Measurements from ENCODE around the gene PERM1.
A peak's percentile ranks its signal among the peaks of the same experiment; 100 is the strongest.
"Not testable (repeated sequence)": the region's sequence is repeated elsewhere in the genome, so short reads cannot be mapped to it uniquely, and the experiment has no call there.

PERM1 gene, protein sequence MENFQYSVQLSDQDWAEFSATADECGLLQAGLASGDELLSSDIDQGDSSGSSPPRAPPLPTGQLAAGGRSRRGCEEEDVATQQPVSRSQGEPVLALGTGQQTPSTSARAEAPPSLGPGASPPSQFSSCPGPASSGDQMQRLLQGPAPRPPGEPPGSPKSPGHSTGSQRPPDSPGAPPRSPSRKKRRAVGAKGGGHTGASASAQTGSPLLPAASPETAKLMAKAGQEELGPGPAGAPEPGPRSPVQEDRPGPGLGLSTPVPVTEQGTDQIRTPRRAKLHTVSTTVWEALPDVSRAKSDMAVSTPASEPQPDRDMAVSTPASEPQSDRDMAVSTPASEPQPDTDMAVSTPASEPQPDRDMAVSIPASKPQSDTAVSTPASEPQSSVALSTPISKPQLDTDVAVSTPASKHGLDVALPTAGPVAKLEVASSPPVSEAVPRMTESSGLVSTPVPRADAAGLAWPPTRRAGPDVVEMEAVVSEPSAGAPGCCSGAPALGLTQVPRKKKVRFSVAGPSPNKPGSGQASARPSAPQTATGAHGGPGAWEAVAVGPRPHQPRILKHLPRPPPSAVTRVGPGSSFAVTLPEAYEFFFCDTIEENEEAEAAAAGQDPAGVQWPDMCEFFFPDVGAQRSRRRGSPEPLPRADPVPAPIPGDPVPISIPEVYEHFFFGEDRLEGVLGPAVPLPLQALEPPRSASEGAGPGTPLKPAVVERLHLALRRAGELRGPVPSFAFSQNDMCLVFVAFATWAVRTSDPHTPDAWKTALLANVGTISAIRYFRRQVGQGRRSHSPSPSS

DNA sequence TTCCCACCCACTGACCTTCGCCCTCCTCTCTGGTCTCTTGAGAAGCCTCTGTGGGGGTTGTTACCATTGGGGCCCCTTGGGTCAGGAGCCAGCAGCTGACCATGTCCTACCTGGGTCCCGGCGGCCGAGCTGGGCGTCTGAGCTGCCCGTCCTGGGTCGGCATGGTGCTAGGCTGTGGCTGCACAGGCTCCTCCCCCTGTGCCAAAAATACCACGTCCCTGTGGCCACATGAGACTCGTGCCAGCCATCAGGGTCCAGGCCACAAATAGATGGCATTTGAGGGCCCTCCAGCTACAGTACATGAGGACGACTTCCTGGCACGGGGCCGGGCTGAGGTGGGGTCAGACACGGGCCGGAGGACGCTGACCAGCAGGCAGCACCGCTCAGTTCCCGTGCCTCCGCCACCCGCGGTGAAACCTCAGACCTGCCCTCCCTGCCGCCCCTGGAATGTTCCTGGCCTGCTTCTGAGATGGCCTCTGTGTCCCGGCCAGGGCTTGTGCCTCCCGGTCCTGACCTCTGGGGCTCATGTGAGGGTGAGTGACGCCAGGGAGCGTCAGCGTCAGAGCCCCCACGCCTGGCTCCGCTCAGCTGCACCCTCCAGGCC is at the start of gene PERM1:
PERM1 (minus strand) TSS at position 139 of the 604 bp plus-strand sequence. CDS start 1,064 bp downstream, outside the sequence.
- no peak for DNase-seq (ENCODE audit: low read depth, low spot score)

DNA sequence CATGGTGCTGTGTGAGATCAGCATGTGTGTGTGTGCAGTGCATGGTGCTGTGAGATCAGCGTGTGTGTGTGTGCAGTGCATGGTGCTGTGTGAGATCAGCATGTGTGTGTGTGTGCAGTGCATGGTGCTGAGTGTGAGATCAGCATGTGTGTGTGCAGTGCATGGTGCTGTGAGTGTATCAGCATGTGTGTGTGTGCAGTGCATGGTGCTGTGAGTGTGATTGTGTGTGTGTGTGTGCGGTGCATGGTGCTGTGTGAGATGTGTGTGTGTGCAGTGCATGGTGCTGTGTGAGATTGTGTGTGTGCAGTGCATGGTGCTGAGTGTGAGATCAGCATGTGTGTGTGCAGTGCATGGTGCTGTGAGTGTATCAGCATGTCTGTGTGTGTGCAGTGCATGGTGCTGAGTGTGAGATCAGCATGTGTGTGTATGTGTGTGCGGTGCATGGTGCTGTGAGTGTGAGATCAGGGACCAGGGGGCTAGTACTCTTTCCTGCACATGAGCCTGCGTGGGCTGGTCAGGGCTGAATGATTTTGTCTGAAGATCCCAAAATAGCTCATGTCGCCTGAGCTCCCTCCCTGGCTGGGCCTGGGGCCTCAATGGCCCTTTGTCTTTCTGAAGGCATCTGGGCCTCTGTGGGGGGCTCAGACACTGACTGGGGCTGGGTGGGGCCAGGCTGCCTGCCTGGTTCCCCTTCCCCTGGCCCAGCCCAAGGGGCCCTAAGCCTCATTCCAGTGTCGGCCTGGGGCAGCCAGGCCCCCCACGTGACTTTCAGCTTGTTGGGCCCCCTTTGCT is 49.2 kb upstream of the PERM1 start:
- DNase-seq (ENCODE audit: low read depth, low spot score): not testable (repeated sequence)

DNA sequence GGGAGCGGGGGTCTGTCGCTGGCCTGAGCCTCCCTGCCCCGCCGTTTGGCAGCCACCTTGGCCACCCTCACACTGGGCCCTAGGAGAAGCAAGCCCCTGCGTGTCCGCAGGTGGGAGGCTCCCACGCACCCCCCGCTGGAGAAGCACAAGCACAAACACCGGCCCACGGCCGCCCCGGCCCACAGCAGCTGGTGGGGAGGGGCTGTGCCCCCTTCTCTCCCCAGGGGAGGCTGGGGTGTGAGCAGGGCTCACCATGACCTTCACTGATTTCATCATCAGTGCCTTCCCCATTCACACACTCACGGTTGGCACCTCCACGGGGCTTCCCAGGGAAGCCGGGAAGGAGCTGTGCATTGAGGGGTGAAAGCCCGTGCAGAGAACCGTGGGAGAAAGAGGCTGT is 45.9 kb upstream of the PERM1 start:
- DNase-seq (ENCODE audit: low read depth, low spot score): no peak

DNA sequence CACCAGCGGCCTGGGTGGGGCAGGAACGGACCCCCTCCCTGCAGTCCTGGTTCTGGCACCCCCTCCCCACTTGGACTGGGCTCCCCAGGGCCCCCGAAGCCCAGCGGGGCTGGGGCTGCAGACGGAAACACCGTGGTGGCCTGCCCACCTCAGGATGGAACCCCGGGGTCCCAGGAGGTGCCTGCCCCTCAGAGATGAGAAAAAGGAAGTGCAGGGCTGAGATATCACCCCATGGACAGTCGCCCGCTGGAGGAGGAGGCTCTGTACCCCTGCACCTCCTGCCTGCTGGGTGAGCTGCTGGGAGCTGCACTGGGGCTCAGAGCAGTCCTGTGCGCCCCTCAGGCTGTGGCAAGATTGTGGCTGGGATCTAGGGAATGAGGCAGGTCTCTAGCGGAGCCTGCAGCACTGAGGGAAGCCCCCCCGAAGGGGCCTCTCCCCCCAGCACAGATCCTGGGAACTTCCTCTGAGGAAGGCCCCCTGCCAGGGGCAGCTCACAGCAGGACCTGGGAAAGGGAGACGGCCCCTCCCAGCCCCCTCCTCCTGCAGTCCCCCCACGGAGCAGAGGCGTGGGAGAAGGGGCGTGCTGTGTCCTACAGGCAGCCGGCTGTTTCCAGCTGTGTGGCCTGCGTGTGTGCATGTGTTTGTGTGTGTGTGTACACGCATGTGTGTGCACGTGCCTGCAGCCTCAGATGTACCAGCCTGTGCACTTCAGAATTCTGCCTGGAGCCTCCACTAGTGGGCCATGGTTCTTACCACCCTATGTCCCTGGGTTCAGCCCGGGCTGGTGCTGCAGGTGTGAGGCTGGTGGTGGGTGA is 44.9 kb upstream of the PERM1 start:
- no peak for DNase-seq (ENCODE audit: low read depth, low spot score)

DNA sequence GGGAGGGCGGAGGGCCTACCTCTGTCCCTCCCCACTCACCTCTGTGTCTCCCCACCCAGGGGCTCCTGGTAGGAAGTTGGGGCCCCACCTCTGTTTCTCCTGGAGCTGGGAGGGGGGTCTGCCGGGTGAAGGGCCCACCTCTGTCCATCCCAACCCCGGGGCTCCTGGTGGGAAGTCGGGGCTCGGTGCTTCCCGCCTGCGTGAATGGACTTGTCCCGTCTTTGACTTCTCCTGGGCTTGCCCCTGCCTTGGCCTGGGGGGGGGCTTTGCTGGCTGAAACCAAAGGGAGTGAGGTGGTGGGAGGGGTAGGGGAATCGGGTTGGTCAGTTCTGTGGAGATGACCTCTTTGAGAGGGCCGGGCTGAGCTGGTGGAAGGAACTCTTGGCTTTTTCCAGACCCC is 43.8 kb upstream of the PERM1 start:
- DNase-seq (ENCODE audit: low read depth, low spot score): no peak

DNA sequence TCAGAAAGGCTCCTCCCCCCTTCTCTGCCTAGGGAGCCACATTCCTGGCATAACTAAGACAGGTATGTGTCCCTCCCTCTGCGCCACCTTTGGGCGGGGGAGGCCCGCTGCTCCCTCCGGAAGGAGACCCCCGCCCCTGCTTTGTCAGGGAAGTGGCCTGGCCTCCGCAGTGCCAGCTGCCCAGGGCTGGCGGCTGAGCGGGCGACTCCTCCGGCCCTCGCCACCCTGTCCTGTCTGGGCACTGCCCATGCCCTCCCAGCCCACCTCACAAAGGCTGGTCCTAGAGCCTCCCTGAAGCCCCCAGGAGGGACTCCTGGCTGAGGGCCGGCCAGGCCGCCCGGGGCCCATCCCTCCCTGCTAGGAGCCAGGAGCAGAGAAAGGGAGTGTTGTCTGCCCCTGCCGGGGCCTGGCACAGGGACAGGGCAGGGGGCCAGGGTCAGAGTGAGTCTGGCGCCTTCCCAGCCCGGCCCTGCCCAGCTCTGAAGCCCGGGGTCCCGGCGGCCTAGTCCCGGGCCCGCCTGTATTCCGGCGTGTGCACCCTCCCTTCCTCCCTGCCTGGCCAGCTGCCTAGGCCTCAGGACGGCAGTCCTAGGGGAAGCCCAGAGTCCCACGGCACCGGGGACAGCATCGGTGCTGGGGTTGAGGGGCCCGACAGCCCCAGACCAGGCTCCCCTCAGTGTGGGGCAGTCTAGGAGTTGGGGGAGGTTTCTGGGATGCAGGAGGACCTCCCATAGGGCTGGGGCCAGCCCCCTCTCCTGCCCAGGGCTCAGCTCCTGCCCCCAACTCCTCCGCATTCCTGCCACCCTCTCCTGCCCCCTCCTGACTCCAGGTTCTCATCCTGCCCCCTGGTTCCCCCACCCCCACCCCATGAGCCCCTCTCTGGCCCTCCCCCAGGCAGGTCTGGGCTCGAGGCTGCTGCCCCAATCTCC is 43.1 kb upstream of the PERM1 start:
- DNase-seq (ENCODE audit: low read depth, low spot score): peak; percentile 69

DNA sequence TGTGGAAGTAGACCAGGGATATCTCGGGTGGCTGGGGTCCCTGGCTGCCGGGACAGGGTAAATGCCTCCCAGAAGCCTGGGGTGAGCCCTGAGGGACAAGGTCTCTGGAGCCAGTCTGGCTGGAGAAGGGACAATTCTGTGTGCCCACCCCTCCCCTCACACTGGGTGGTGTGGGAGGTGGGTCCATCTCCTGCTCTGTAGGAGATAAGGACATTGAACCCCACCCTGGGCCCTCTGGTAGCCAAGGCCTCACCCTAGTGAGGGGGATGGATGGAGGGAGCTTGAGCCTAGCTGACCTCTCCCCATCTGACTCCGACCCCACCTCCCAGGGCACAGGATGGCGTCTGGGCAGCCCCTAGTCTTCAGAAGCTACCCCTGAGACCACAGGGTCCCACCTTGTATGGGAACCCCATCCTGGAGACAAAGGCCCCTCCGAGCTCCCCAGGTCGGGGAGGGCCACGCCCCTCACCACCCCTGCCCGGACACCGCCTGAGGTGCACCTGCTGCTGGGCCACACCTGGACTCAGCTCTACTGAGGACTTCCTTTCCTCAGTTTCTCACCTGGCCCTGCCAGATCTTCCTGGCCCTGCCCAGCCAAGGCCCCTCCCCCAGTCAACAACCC is 42.4 kb upstream of the PERM1 start:
- DNase-seq (ENCODE audit: low read depth, low spot score): no peak

DNA sequence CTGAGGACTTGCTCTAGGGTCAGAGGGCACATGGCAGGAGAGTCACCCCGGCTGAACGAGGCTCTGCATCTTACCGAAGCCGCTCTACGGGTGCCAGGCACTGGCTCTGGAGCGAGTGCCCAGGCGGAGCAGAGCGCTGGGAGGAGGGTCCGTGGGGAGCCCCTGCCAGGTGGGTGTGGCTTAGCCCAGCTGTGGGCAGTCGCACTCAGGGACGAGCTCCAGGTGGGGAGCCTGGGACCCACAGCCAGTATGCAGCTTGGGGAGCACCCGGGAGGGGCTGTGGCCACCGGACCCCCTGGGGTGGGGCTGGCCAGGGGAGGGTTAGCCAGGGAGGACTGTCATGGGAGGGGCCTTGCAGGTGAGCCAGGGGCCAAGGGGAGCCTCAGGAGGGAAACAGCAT is 41.8 kb upstream of the PERM1 start:
- no peak for DNase-seq (ENCODE audit: low read depth, low spot score)

DNA sequence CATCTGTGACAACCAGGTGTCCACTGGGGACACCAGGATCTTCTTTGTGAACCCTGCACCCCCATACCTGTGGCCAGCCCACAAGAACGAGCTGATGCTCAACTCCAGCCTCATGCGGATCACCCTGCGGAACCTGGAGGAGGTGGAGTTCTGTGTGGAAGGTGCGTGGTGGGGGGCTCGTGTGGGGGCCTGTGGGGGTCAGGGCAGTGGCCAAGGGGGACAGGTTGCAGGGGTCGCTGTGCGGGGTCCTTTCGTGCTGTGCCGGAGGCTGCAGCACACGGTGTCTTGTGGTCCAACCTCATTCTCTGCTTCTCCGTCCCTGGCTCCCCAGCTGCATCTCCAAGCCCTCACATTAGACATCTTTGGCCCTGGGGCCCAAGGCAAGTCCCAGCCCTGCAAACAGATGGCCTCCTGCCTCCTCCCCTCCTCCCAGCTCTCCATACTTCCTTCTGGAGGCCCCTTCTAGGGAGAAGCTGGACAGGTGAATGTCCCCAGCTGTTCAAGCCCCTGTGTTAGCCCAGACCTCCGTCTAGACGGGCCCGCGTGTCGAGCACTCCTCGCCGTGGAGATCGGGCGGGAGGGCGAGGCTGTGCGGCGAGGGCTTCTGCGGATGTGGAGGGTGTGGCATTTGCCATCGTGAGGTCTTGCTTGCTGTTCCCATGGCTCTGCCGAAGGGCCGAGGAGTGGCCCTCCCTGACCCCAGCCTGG is 40.6 kb upstream of the PERM1 start:
- DNase-seq (ENCODE audit: low read depth, low spot score): no peak

DNA sequence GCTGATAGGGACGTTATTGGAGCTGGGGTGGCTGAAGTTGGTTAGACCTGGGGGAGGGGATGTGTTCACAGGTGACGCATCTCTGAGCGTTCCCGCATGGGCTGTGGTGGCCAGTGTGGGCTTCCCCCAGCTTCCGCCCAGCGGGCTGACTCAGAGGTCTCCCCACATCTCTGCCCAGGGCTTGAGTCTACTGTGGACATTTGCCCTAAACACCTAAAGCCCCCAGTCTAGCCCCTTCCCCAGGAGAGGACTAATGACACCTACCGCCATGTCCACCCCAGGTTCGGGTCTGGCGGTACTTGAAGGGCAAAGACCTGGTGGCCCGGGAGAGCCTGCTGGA is 40.0 kb upstream of the PERM1 start:
- no peak for DNase-seq (ENCODE audit: low read depth, low spot score)

DNA sequence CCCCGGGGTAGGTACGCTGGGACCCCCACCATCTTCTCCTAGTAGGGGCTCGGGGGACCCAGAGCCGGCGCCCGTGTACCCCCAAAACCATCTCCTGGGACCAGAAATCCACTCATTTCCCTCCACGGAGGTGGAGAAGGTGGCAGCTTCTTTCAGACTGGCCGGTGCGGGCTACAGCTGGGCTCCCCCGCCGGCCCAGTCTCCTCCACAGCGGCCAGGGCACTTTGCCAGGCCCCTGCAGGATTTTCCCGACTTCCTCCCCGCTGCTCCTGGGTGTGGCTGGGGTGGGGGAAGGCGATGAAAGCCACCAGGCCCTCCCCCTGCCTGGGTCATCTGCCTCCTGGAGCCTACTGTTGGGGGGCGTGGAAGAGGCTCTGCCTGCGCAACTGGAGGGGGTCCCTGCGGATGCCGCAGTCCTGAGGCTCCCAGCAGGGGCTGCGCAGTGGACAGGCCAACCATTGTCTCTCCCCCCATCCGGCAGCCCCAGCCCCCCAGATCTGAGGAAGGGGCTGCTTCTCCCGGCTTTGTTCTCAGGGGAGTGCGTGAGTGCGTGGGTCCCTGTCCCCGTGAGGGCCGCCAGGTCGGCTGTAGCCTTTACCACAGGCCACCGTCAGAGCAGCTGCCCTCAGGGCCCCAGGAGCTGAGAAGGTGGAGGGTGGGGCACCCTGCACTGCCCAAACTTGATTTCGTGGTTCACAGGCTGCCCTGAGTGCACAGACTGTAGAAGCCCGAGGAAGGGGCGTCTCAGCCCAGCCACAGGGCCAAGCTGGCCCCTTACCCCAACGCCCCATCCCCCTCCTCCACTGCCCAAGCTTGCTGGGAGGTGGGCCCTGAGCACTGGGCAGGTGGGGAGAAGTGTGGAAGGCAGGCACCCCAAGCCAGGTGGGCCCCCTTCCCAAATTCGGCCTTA is 39.4 kb upstream of the PERM1 start:
- no peak for DNase-seq (ENCODE audit: low read depth, low spot score)

DNA sequence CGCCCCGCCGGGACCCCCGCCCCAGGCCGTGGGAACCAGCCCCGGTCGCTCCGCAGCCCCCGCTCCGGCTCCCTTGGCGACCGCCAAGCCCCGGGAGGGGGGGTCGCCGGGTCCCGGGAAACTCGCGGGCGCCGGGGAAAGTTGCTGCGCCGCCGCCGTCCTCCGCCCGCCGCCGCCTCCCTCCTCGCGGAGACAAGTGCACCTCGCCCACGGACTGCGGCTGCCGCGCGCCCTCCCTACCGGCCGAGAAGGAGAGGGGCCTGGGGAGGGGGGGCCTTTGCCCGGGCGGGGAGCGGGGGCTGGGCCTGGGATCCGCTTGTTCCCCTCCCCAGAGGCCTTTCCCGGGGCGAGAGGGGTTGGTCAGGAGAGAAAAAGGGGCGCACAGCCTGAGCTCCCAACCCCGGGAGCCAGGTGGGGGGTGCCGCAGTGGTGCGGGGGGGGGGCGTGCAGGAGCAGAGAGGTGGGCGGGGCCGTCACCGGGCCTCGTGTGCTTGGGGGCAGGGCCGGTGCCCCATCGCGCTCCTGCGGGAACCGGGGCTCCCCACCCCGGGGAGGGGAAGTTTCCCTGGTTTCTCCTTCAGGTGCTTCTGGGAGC is 38.6 kb upstream of the PERM1 start:
- DNase-seq (ENCODE audit: low read depth, low spot score): no peak

DNA sequence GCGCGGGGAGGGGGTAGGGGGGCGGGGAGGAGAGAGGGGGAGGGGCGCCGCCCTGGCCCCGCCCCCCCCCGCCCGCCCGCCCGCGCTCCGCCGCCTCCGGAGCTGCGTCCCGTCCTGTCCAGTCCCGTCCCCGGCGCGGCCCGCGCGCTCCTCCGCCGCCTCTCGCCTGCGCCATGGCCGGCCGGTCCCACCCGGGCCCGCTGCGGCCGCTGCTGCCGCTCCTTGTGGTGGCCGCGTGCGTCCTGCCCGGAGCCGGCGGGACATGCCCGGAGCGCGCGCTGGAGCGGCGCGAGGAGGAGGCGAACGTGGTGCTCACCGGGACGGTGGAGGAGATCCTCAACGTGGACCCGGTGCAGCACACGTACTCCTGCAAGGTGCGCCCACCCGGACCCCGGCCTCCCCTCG is 38.1 kb upstream of the PERM1 start, which contains the start of gene AGRN:
AGRN (plus strand) TSS at position 121 of the 405 bp plus-strand sequence; CDS start at position 174, 53 bp downstream.
- no peak for DNase-seq (ENCODE audit: low read depth, low spot score)

DNA sequence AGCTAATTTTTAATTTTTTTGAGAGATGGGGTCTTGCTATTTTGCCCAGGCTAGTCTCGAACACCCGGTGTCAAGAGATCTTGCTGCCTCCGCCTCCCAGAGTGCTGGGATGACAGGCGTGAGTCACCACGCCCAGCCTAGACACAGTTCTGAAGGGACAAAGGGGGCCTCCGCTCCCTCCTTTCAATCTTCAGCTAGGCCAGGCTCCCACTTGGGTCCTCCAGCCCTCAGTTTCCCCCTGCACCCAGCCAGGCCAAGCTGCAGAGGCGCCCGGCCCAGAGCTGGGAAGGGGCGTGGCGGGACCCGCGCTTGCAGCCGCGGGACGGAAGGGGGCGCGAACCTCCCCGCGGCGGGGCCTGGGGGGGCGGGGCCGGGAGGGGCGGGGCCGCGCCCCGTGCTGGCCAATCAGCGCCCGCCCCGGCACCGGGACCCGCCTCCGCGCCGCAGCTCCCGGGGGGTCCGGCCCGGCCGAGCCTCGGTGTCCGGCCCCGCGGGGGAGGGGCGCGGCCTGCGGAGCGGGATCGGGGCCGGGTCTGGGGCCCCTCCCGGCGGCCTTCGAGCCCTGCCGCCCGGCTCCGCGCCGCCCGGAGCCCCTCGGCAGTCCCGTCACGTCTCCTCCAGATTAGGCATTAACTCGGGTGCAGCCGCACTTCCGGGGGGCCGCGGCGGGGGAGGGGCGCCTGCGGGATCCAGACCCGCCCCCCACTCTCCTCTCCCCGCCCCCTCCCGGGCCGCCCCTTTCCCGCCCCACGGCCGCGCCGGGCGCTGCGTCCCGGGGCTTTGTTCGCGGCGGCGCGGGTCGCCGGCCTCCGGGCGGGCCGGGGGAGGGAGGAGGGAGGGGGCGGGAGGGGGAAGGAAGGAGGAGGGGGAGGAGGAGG is 37.5 kb upstream of the PERM1 start:
- DNase-seq (ENCODE audit: low read depth, low spot score): no peak

DNA sequence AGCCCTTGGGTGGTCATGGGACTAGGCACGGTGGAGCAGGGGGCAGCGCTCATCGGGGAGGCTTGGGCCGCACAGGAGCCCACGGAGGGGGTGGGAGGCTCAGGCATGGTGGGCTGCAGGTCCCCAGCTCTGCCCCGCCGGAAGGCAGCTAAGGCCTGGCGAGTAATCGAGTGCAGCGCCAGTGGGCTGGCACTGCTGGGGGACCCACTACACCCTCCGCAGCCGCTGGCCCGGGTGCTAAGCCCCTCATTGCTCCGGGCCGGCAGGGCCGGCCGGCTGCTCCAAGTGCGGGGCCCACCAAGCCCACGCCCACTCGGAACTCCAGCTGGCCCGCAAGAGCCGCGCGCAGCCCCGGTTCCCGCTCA is 36.4 kb upstream of the PERM1 start:
- DNase-seq (ENCODE audit: low read depth, low spot score): not testable (repeated sequence)
